H1 (cell line): Measurements from ENCODE around the gene NT5DC1. TPM values are rescaled to one million over a fixed set of nuclear protein-coding genes. Genes with fewer than 3 reads are reported as not detected.

Experiments
- CTCF ChIA-PET: fragments of 300-600 bp; sonication (Branson Sonifier 250); formaldehyde crosslinking; loops from one replicate; lab custom pipeline; 2021; ENCODE audit not compliant: partially characterized antibody; lab: Charles Lee
- POLR2A ChIA-PET: fragments of 300-600 bp; sonication (Branson Sonifier 250); formaldehyde crosslinking; loops from one replicate; lab custom pipeline; 2021; ENCODE audit warnings: inconsistent platforms; ENCODE audit not compliant: partially characterized antibody; lab: Charles Lee
- DNase-seq, 2 experiments: peaks; one replicate each; pipeline versions ENCODE4 v3.0.0 to v3.0.0-alpha.2; 2010 to 2022; ENCODE audit warnings: low spot score in 2 of 2, low read depth in 1 of 2, mixed read lengths in 1 of 2
- FAIRE-seq: peaks from 2 replicates; lab custom pipeline; 2011; peaks lifted over from hg19 to GRCh38; lab: Jason Lieb, UNC
- H2AFZ ChIP-seq: 2 replicates; pipeline ENCODE4 v1.8.1; 2012; ENCODE audit warnings: low read length, inconsistent platforms
- H2AK5ac ChIP-seq: 2 replicates; pipeline ENCODE4 v1.6.1; 2013; ENCODE audit warnings: low read depth, low read length
- H2BK120ac ChIP-seq: replicated peaks from 2 replicates; pipeline ENCODE3; 2013; ENCODE audit warnings: low read depth, low read length, inconsistent platforms
- H2BK12ac ChIP-seq: 2 replicates; pipeline ENCODE4 v1.6.1; 2013; ENCODE audit warnings: low read depth, low read length
- H2BK15ac ChIP-seq: 2 replicates; pipeline ENCODE4 v1.6.1; 2013; ENCODE audit warnings: low read length
- H2BK20ac ChIP-seq: 2 replicates; pipeline ENCODE4 v1.6.1; 2013; ENCODE audit warnings: low read length
- H2BK5ac ChIP-seq: 2 replicates; pipeline ENCODE4 v1.6.1; 2013; ENCODE audit warnings: low read depth, low read length
- H3K14ac ChIP-seq: 2 replicates; pipeline ENCODE4 v1.6.1; 2013; ENCODE audit warnings: inconsistent platforms; ENCODE audit not compliant: insufficient read length
- H3K18ac ChIP-seq: 2 replicates; pipeline ENCODE4 v1.6.1; 2013; ENCODE audit warnings: low read length; ENCODE audit errors: extremely low read depth
- H3K23ac ChIP-seq: 2 replicates; pipeline ENCODE4 v1.6.1; 2013; ENCODE audit warnings: inconsistent platforms; ENCODE audit not compliant: insufficient read length
- H3K23me2 ChIP-seq: 2 replicates; pipeline ENCODE4 v1.6.1; 2013; ENCODE audit warnings: low read depth, low read length
- H3K27ac ChIP-seq: 2 replicates; pipeline ENCODE4 v1.6.1; 2011; ENCODE audit warnings: low read depth, low read length, inconsistent platforms
- H3K27me3 ChIP-seq, 4 experiments: replicated peaks in 1 of 4; 1 replicate in 1 of 4; 2 replicates in 3 of 4; pipeline versions ENCODE4 v1.6.1 to v1.8.1; 2011 to 2013; ENCODE audit warnings: low read length in 3 of 4, mild to moderate bottlenecking in 3 of 4, inconsistent platforms in 2 of 4, mixed read lengths in 2 of 4, moderate library complexity in 1 of 4; ENCODE audit not compliant: control insufficient read depth in 3 of 4, insufficient read depth in 3 of 4; ENCODE audit errors: extremely low read depth in 1 of 4
- H3K36me3 ChIP-seq, 4 experiments: 2 replicates each; pipeline versions ENCODE4 v1.6.1 to v1.8.1; 2011 to 2013; ENCODE audit warnings: mild to moderate bottlenecking in 4 of 4, low read length in 3 of 4, moderate library complexity in 2 of 4, control low read depth in 1 of 4, inconsistent platforms in 1 of 4; ENCODE audit not compliant: insufficient read depth in 4 of 4, control insufficient read depth in 2 of 4
- H3K4ac ChIP-seq: replicated peaks from 2 replicates; pipeline ENCODE3; 2013; ENCODE audit warnings: low read length, low read depth, mixed read lengths, inconsistent platforms; ENCODE audit not compliant: insufficient read length
- H3K4me1 ChIP-seq, 4 experiments: replicated peaks in 1 of 4; 1 replicate in 1 of 4; 2 replicates in 3 of 4; pipeline versions ENCODE4 v1.6.1 to v1.8.1; 2011 to 2013; ENCODE audit warnings: low read length in 3 of 4, inconsistent platforms in 2 of 4, mixed read lengths in 1 of 4; ENCODE audit not compliant: insufficient read depth in 4 of 4, control insufficient read depth in 3 of 4
- H3K4me2 ChIP-seq, 2 experiments: 2 replicates each; pipeline versions ENCODE4 v1.6.1 to v1.8.1; 2011 to 2013; ENCODE audit warnings: low read depth in 2 of 2, low read length in 2 of 2, control low read depth in 1 of 2, inconsistent platforms in 1 of 2, mild to moderate bottlenecking in 1 of 2; ENCODE audit not compliant: insufficient read depth in 1 of 2
- H3K4me3 ChIP-seq, 4 experiments: fragments of 200-600, 300-600 bp in 1 of 4; sonication (generic), shearing (Covaris generic), sonication (Bioruptor Twin) in 1 of 4; 2 replicates each; pipeline versions ENCODE4 v1.5.1 to v1.8.1; 2011 to 2016; ENCODE audit warnings: low read length in 4 of 4, low read depth in 3 of 4, control low read depth in 2 of 4, inconsistent platforms in 2 of 4, mild to moderate bottlenecking in 2 of 4, mixed read lengths in 1 of 4, moderate library complexity in 1 of 4; ENCODE audit not compliant: insufficient read depth in 2 of 4; ENCODE audit errors: extremely low read depth in 1 of 4
- H3K56ac ChIP-seq: replicated peaks from 2 replicates; pipeline ENCODE3; 2013; ENCODE audit warnings: low read depth, mild to moderate bottlenecking, mixed read lengths, low read length, inconsistent platforms; ENCODE audit not compliant: insufficient read length
- H3K79me1 ChIP-seq: 2 replicates; pipeline ENCODE4 v1.6.1; 2013; ENCODE audit warnings: low read depth, low read length, control low read depth
- H3K79me2 ChIP-seq, 2 experiments: 2 replicates each; pipeline versions ENCODE4 v1.6.1 to v1.8.1; 2012 to 2013; ENCODE audit warnings: low read length in 2 of 2, mild to moderate bottlenecking in 2 of 2, inconsistent platforms in 1 of 2; ENCODE audit not compliant: insufficient read depth in 2 of 2, control insufficient read depth in 1 of 2
- H3K9ac ChIP-seq, 4 experiments: replicated peaks in 1 of 4; 1 replicate in 1 of 4; 2 replicates in 3 of 4; pipeline versions ENCODE4 v1.6.1 to v1.8.1; 2011 to 2013; ENCODE audit warnings: low read depth in 3 of 4, low read length in 3 of 4, control low read depth in 2 of 4, mild to moderate bottlenecking in 2 of 4, moderate library complexity in 2 of 4, inconsistent platforms in 1 of 4; ENCODE audit errors: extremely low read depth in 1 of 4
- H3K9me3 ChIP-seq, 2 experiments: 2 replicates each; pipeline versions ENCODE4 v1.6.1 to v1.8.1; 2012 to 2013; ENCODE audit warnings: mild to moderate bottlenecking in 2 of 2, moderate library complexity in 2 of 2, control low read depth in 1 of 2, inconsistent platforms in 1 of 2, low read depth in 1 of 2, low read length in 1 of 2, mixed read lengths in 1 of 2; ENCODE audit not compliant: insufficient read depth in 2 of 2
- H4K20me1 ChIP-seq, 2 experiments: replicated peaks in 1 of 2; 2 replicates each; pipeline versions ENCODE3 to v1.8.1; 2011 to 2013; ENCODE audit warnings: inconsistent platforms in 2 of 2, low read length in 2 of 2, mild to moderate bottlenecking in 1 of 2; ENCODE audit not compliant: insufficient read depth in 2 of 2, control insufficient read depth in 1 of 2
- H4K5ac ChIP-seq: 2 replicates; pipeline ENCODE4 v1.6.1; 2013; ENCODE audit warnings: low read length, low read depth, mixed read lengths, inconsistent platforms; ENCODE audit not compliant: insufficient read length
- H4K8ac ChIP-seq: 2 replicates; pipeline ENCODE4 v1.8.0; 2013; ENCODE audit warnings: mild to moderate bottlenecking, moderate library complexity, low read length, inconsistent platforms; ENCODE audit not compliant: insufficient read depth; ENCODE audit errors: extremely low read depth
- H4K91ac ChIP-seq: replicated peaks from 2 replicates; pipeline ENCODE3; 2013; ENCODE audit warnings: low read length, mixed read lengths, inconsistent platforms; ENCODE audit not compliant: insufficient read length
- CBX5 ChIP-seq: fragments of 300-800, 300-1000 bp; sonication (generic); IDR thresholded peaks from 2 replicates; pipeline ENCODE4 v1.7.1; 2016; ENCODE audit warnings: antibody characterized with exemption, low read length, low read depth
- CHD1 ChIP-seq: IDR thresholded peaks from 2 replicates; pipeline ENCODE4 v1.6.1; 2012; ENCODE audit warnings: low read depth, low read length, improper control_type of control experiment
- JUND ChIP-seq: IDR thresholded peaks from 2 replicates; pipeline ENCODE4 v1.6.1; 2011; ENCODE audit warnings: mild to moderate bottlenecking, improper control_type of control experiment, low read length
- NANOG ChIP-seq: IDR thresholded peaks from 2 replicates; pipeline ENCODE4 v1.6.1; 2011; ENCODE audit warnings: low read length, low read depth, mild to moderate bottlenecking, inconsistent platforms; ENCODE audit not compliant: insufficient read depth, poor library complexity, severe bottlenecking
- NRF1 ChIP-seq: IDR thresholded peaks from 2 replicates; pipeline ENCODE4 v1.6.1; 2011; ENCODE audit warnings: mild to moderate bottlenecking, low read depth, low read length, improper control_type of control experiment
- RAD21 ChIP-seq, 2 experiments: IDR thresholded peaks in 1 of 2; conservative IDR thresholded peaks in 1 of 2; 2 replicates each; pipeline ENCODE4 v1.6.1; 2011; ENCODE audit warnings: low read depth in 2 of 2, low read length in 2 of 2, improper control_type of control experiment in 1 of 2, inconsistent platforms in 1 of 2, mild to moderate bottlenecking in 1 of 2, moderate library complexity in 1 of 2
- RBBP5 ChIP-seq: IDR thresholded peaks from 2 replicates; pipeline ENCODE4 v1.7.1; 2012; ENCODE audit warnings: low read depth, mild to moderate bottlenecking, inconsistent platforms, low read length, moderate library complexity, borderline replicate concordance
- RNF2 ChIP-seq: fragments of 200-900, 300-1000 bp; sonication (generic); IDR thresholded peaks from 2 replicates; pipeline ENCODE4 v1.7.1; 2016; ENCODE audit warnings: borderline replicate concordance, low read depth, mild to moderate bottlenecking, antibody characterized with exemption, low read length; ENCODE audit not compliant: poor library complexity, severe bottlenecking; ENCODE audit errors: missing control alignments
- SIN3A ChIP-seq, 2 experiments: IDR thresholded peaks in 1 of 2; conservative IDR thresholded peaks in 1 of 2; 2 replicates each; pipeline ENCODE4 v1.6.1; 2011 to 2012; ENCODE audit warnings: low read length in 2 of 2, improper control_type of control experiment in 1 of 2, low read depth in 1 of 2, mild to moderate bottlenecking in 1 of 2
- SP1 ChIP-seq: IDR thresholded peaks from 2 replicates; pipeline ENCODE4 v1.6.1; 2011; ENCODE audit warnings: low read depth, low read length
- TCF12 ChIP-seq: IDR thresholded peaks from 2 replicates; pipeline ENCODE4 v1.6.1; 2011; ENCODE audit warnings: low read depth, mild to moderate bottlenecking, low read length
- YY1 ChIP-seq: IDR thresholded peaks from 2 replicates; pipeline ENCODE4 v1.6.1; 2011; ENCODE audit warnings: low read depth, mild to moderate bottlenecking, low read length
- WGBS, 2 experiments: shearing (Covaris generic) in 1 of 2; methylation state at CpG; one replicate each; pipeline versions ENCODE4 v1.1.6 to v1.1.7; 2013 to 2015; ENCODE audit warnings: low lambda C conversion rate in 2 of 2, mixed read lengths in 2 of 2, inconsistent platforms in 1 of 2, low coverage in 1 of 2, missing lambda C conversion rate in 1 of 2; ENCODE audit not compliant: insufficient replicate concordance in 2 of 2, insufficient coverage in 1 of 2, insufficient read length in 1 of 2; ENCODE audit errors: extremely low coverage in 1 of 2, missing lambda C conversion rate in 1 of 2; 5-methylcytosine and 5-hydroxymethylcytosine counted together
- polyA plus RNA-seq, 7 experiments: library from polyadenylated mRNA; depleted of rRNA in 3 of 7; stranded (reverse) in 5 of 7; unstranded in 2 of 7; fragments of >200 nt in 5 of 7; fragments of 200-250 nt in 2 of 7; gene quantifications; 1 replicate in 5 of 7; 2 replicates in 1 of 7; 4 replicates in 1 of 7; pipeline versions ENCODE4 v1.2.1 to v1.2.3, GENCODE V29; 2011 to 2013; ENCODE audit warnings: missing spikeins in 2 of 7, mixed read lengths in 2 of 7
- total RNA-seq: library from RNA; stranded (reverse); fragmentation: NEBNext Ultra II Directional; extraction: Animal tissue kit (Norgen Biotek cat#: 25700); gene quantifications from 2 replicates; pipeline ENCODE4 v1.2.1, GENCODE V29; 2021
- TF ChIP-seq, protein P1 (sequence below): IDR thresholded peaks from 2 replicates; pipeline ENCODE4 v1.6.1; 2011; ENCODE audit warnings: low read length, improper control_type of control experiment

NT5DC1 gene
- total and polyA plus RNA-seq, 2 of the 8 experiments (the other 6 are each of a cell fraction or from before 2014, with no cell fraction given): 25.3 to 72.7 TPM

DNA sequence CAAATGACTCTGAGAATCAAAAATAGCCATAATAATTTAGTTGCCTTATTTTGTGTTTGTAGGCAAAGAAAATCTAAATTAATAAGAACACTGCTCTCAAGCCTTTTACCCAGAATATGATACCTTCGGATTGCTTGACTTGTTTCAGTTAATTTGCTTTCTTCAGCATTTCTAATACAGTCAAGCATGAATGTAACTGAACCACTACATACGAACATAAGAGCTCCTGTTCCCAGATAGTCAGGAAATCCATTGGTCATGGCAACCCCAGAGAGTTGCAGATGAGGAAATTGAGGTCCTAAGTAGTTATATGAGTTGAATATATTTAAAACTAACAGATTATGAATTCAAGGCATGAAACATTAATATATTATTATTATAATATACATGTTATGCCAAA, 42.9 kb upstream of the NT5DC1 start:
- POLR2A ChIA-PET: no interaction called here
- Histone ChIP-seq H2BK120ac (no peak overlapping the region), H3K23ac (no peak overlapping the region), H3K18ac (no peak overlapping the region), H2BK15ac (no peak overlapping the region), H3K4me1 (no peaks in the 10 kb centered on the region), H3K27ac (no peak overlapping the region), H3K23me2 (no peaks in the 10 kb centered on the region; the same call in 1 of the 2 replicates), H3K14ac (no peak overlapping the region), H2BK12ac (no peak overlapping the region), H3K56ac (no peak overlapping the region), H2BK20ac (no peak overlapping the region), H4K91ac (no peak overlapping the region), H3K4ac (no peak overlapping the region), H2BK5ac (no peak overlapping the region), H3K27me3 (no peaks in the 10 kb centered on the region), H2AK5ac (no peak overlapping the region), H3K4me3 (no peak overlapping the region), H3K4me2 (no peak overlapping the region), H4K8ac (no peak overlapping the region), H4K20me1 (no peaks in the 10 kb centered on the region), H2AFZ (no peak overlapping the region), H3K36me3 (no peaks in the 10 kb centered on the region), H3K79me2 (no peaks in the 10 kb centered on the region), H3K9ac (no peak overlapping the region), H4K5ac (no peak overlapping the region), H3K79me1 (no peaks in the 10 kb centered on the region), H3K9me3 (no peaks in the 10 kb centered on the region)
- DNase-seq: no peak
- TF ChIP-seq YY1 (no peak), NANOG (no peak), SP1 (no peak), JUND (no peak), RNF2 (no peak), NRF1 (no peak), SIN3A (conservative IDR thresholded peaks at IDR 0.05 in 1 of 2, IDR thresholded peaks at IDR 0.05 in 1 of 2; ENCODE audit: low read depth in 1 of 2, low read length in 2 of 2) (no peak), RBBP5 (no peak), CHD1 (no peak), TCF12 (no peak), CBX5 (no peak), RAD21 (IDR thresholded peaks at IDR 0.05 in 1 of 2, conservative IDR thresholded peaks at IDR 0.05 in 1 of 2; ENCODE audit: low read depth in 2 of 2, low read length in 2 of 2) (no peak)
- TF ChIP-seq, protein P1, sequence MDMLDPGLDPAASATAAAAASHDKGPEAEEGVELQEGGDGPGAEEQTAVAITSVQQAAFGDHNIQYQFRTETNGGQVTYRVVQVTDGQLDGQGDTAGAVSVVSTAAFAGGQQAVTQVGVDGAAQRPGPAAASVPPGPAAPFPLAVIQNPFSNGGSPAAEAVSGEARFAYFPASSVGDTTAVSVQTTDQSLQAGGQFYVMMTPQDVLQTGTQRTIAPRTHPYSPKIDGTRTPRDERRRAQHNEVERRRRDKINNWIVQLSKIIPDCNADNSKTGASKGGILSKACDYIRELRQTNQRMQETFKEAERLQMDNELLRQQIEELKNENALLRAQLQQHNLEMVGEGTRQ: no peak
- FAIRE-seq: no peak
- CTCF ChIA-PET: no interaction called here
- WGBS, 2 experiments: 84% methylated on average over 2 of the region's 2 CpGs; no CpG with 5 or more reads in 1 of the 2 experiments
